Hepatocyte (in vitro differentiated cells): Measurements from ENCODE around the gene NADSYN1.

Experiments
- CTCF ChIP-seq: fragments of 200-600 bp; sonication (generic); IDR thresholded peaks from 2 replicates; pipeline ENCODE4 v1.5.1; 2016; ENCODE audit warnings: antibody characterized with exemption, mild to moderate bottlenecking; ENCODE audit not compliant: poor library complexity
- EZH2 ChIP-seq: fragments of 200-600 bp; sonication (generic); IDR thresholded peaks from 2 replicates; pipeline ENCODE4 v1.6.1; 2016; ENCODE audit warnings: antibody characterized with exemption, mild to moderate bottlenecking, borderline replicate concordance
- EZH2phosphoT487 ChIP-seq: fragments of 200-600 bp; sonication (generic); IDR thresholded peaks from one replicate; pipeline ENCODE4 v1.6.1; 2018; ENCODE audit warnings: antibody characterized with exemption, mild to moderate bottlenecking, low read depth, moderate library complexity; ENCODE audit not compliant: unreplicated experiment, severe bottlenecking

GRCh38 chr11:71463331-71464211 lies 10.6 kb downstream of the NADSYN1 start:
- TF ChIP-seq CTCF (no peak), EZH2 (no peak), EZH2phosphoT487 (no peak)
